MM.1S (cell line): ENCODE results near the gene KPNA1.

Source experiments
- EZH2 ChIP-seq: fragments of 300-600 bp; sonication (generic); optimal IDR thresholded peaks from 2 replicates; pipeline ENCODE3; 2017; ENCODE audit warnings: low read depth, mild to moderate bottlenecking, antibody characterized with exemption, low read length, mixed read lengths
- TF ChIP-seq, protein P1 (sequence below): fragments of 300-600 bp; sonication (generic); IDR thresholded peaks from 2 replicates; pipeline ENCODE4 v1.5.1; 2016; ENCODE audit warnings: antibody characterized with exemption, low read length, mixed read lengths

DNA sequence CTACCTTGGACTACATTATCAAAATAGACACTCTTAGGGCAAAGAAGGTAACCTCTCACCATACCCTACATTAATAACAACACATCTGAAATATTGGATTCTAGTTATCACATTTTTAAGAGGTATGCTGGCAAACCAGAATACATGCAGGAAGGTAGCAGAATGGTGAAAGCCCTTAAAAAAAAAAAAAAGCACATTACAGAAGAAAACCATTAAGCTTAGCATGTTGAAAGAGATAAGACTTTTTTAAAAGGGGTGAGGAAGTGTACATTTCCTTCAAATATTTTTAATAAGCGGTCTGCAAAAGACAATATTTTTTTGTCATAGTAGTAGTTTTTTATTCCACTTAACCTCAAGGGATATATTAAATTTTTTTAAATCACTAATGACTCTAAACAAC, 52.3 kb downstream of the KPNA1 start:
- TF ChIP-seq, protein P1, sequence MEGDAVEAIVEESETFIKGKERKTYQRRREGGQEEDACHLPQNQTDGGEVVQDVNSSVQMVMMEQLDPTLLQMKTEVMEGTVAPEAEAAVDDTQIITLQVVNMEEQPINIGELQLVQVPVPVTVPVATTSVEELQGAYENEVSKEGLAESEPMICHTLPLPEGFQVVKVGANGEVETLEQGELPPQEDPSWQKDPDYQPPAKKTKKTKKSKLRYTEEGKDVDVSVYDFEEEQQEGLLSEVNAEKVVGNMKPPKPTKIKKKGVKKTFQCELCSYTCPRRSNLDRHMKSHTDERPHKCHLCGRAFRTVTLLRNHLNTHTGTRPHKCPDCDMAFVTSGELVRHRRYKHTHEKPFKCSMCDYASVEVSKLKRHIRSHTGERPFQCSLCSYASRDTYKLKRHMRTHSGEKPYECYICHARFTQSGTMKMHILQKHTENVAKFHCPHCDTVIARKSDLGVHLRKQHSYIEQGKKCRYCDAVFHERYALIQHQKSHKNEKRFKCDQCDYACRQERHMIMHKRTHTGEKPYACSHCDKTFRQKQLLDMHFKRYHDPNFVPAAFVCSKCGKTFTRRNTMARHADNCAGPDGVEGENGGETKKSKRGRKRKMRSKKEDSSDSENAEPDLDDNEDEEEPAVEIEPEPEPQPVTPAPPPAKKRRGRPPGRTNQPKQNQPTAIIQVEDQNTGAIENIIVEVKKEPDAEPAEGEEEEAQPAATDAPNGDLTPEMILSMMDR: no peak
- TF ChIP-seq EZH2: no peak
